H9 (cell line): ENCODE data around the gene LMCD1. TPM values are rescaled to one million over a fixed set of nuclear protein-coding genes. Genes with fewer than 3 reads are reported as not detected.

Source experiments
- DNase-seq: peaks from one replicate; pipeline ENCODE4 v3.0.0-alpha.2; 2017
- H2AFZ ChIP-seq: one replicate; pipeline ENCODE4 v1.6.1; 2013; ENCODE audit warnings: mild to moderate bottlenecking, low read length, control low read depth, moderate library complexity
- H2AK5ac ChIP-seq: 2 replicates; pipeline ENCODE4 v1.6.1; 2013; ENCODE audit warnings: low read length, control low read depth, mixed read lengths; ENCODE audit not compliant: insufficient read length
- H2BK120ac ChIP-seq: one replicate; pipeline ENCODE4 v1.6.1; 2013; ENCODE audit warnings: low read depth, mild to moderate bottlenecking, low read length, control low read depth, inconsistent platforms; ENCODE audit not compliant: poor library complexity, severe bottlenecking
- H2BK12ac ChIP-seq: 2 replicates; pipeline ENCODE4 v1.6.1; 2013; ENCODE audit warnings: low read length, control low read depth, mixed read lengths, low read depth; ENCODE audit not compliant: insufficient read length
- H2BK15ac ChIP-seq: 2 replicates; pipeline ENCODE4 v1.6.1; 2013; ENCODE audit warnings: low read depth, low read length, control low read depth
- H2BK20ac ChIP-seq: one replicate; pipeline ENCODE4 v1.6.1; 2013; ENCODE audit warnings: low read depth, mild to moderate bottlenecking, low read length, control low read depth, inconsistent platforms; ENCODE audit not compliant: poor library complexity, severe bottlenecking
- H2BK5ac ChIP-seq: 2 replicates; pipeline ENCODE4 v1.6.1; 2013; ENCODE audit warnings: low read length, control low read depth, mixed read lengths; ENCODE audit not compliant: insufficient read length
- H3K14ac ChIP-seq: 2 replicates; pipeline ENCODE4 v1.6.1; 2013; ENCODE audit warnings: low read length, control low read depth; ENCODE audit not compliant: insufficient read depth
- H3K18ac ChIP-seq: 2 replicates; pipeline ENCODE4 v1.6.1; 2013; ENCODE audit warnings: low read depth, mild to moderate bottlenecking, mixed read lengths, low read length, control low read depth; ENCODE audit not compliant: insufficient read length
- H3K23ac ChIP-seq: 2 replicates; pipeline ENCODE4 v1.6.1; 2013; ENCODE audit warnings: low read length, control low read depth, mixed read lengths, low read depth; ENCODE audit not compliant: insufficient read length
- H3K23me2 ChIP-seq: 2 replicates; pipeline ENCODE4 v1.6.1; 2013; ENCODE audit warnings: low read depth, mild to moderate bottlenecking, mixed read lengths, low read length, control low read depth; ENCODE audit not compliant: insufficient read length, poor library complexity, severe bottlenecking
- H3K27ac ChIP-seq: 2 replicates; pipeline ENCODE4 v1.5.1; 2013; ENCODE audit warnings: low read length, control low read depth, mixed read lengths, low read depth; ENCODE audit not compliant: insufficient read length
- H3K27me3 ChIP-seq: 2 replicates; pipeline ENCODE4 v1.6.1; 2013; ENCODE audit warnings: low read length, control low read depth, inconsistent platforms; ENCODE audit not compliant: insufficient read depth
- H3K4ac ChIP-seq: 2 replicates; pipeline ENCODE4 v1.6.1; 2013; ENCODE audit warnings: low read depth, mild to moderate bottlenecking, control low read depth, inconsistent platforms, low read length, moderate library complexity
- H3K4me1 ChIP-seq: 2 replicates; pipeline ENCODE4 v1.6.1; 2013; ENCODE audit warnings: low read length, control low read depth, inconsistent platforms; ENCODE audit not compliant: insufficient read depth
- H3K4me2 ChIP-seq: 2 replicates; pipeline ENCODE4 v1.6.1; 2013; ENCODE audit warnings: low read length, control low read depth, mixed read lengths; ENCODE audit not compliant: insufficient read length, insufficient read depth
- H3K56ac ChIP-seq: 2 replicates; pipeline ENCODE4 v1.6.1; 2013; ENCODE audit warnings: low read depth, mild to moderate bottlenecking, mixed read lengths, low read length, control low read depth; ENCODE audit not compliant: insufficient read length
- H3K79me1 ChIP-seq: 2 replicates; pipeline ENCODE4 v1.6.1; 2013; ENCODE audit warnings: low read depth, mild to moderate bottlenecking, moderate library complexity, low read length, control low read depth, inconsistent platforms; ENCODE audit not compliant: insufficient read depth, poor library complexity, severe bottlenecking
- H3K79me2 ChIP-seq: 2 replicates; pipeline ENCODE4 v1.6.1; 2013; ENCODE audit warnings: low read length, control low read depth, inconsistent platforms; ENCODE audit not compliant: insufficient read depth
- H3K9ac ChIP-seq: 2 replicates; pipeline ENCODE4 v1.6.1; 2013; ENCODE audit warnings: low read length, control low read depth, mixed read lengths; ENCODE audit not compliant: insufficient read length; ENCODE audit errors: extremely low read depth
- H3K9me3 ChIP-seq: one replicate; pipeline ENCODE4 v1.6.1; 2013; ENCODE audit warnings: low read depth, low read length, inconsistent platforms; ENCODE audit not compliant: control insufficient read depth
- H3T11ph ChIP-seq: one replicate; pipeline ENCODE4 v1.6.1; 2013; ENCODE audit warnings: mild to moderate bottlenecking, low read length, control low read depth, inconsistent platforms
- H4K20me1 ChIP-seq: one replicate; pipeline ENCODE4 v1.6.1; 2013; ENCODE audit not compliant: control insufficient read depth, insufficient read length, insufficient read depth
- H4K5ac ChIP-seq: 2 replicates; pipeline ENCODE4 v1.6.1; 2013; ENCODE audit warnings: low read depth, mild to moderate bottlenecking, mixed read lengths, low read length, control low read depth; ENCODE audit not compliant: insufficient read length
- H4K8ac ChIP-seq: replicated peaks from 2 replicates; pipeline ENCODE4 v1.6.1; 2013; ENCODE audit warnings: low read length, control low read depth, mixed read lengths, low read depth; ENCODE audit not compliant: insufficient read length
- H4K91ac ChIP-seq: 2 replicates; pipeline ENCODE4 v1.6.1; 2013; ENCODE audit warnings: low read depth, mild to moderate bottlenecking, moderate library complexity, mixed read lengths, low read length, control low read depth; ENCODE audit not compliant: insufficient read length
- H3K27ac Mint-ChIP-seq, 3 experiments: 2 replicates in 2 of 3; 3 replicates in 1 of 3; pipeline ENCODE4 v1.8.0; 2020 to 2021; ENCODE audit warnings: mixed read lengths in 3 of 3, mild to moderate bottlenecking in 1 of 3, moderate library complexity in 1 of 3
- H3K27me3 Mint-ChIP-seq: 2 replicates; pipeline ENCODE4 v1.8.0; 2021; ENCODE audit warnings: low read depth, mild to moderate bottlenecking, moderate library complexity, mixed read lengths
- H3K36me3 Mint-ChIP-seq, 3 experiments: 2 replicates in 2 of 3; 3 replicates in 1 of 3; pipeline ENCODE4 v1.8.0; 2020 to 2021; ENCODE audit warnings: low read depth in 3 of 3, mixed read lengths in 3 of 3; ENCODE audit not compliant: insufficient read depth in 1 of 3
- H3K4me1 Mint-ChIP-seq, 2 experiments: 2 replicates each; pipeline ENCODE4 v1.8.0; 2020; ENCODE audit warnings: mixed read lengths in 2 of 2
- H3K4me3 Mint-ChIP-seq, 2 experiments: 2 replicates in 1 of 2; 3 replicates in 1 of 2; pipeline ENCODE4 v1.8.0; 2020 to 2021; ENCODE audit warnings: mild to moderate bottlenecking in 2 of 2, mixed read lengths in 2 of 2, moderate library complexity in 1 of 2
- H3K9me3 Mint-ChIP-seq, 2 experiments: 2 replicates in 1 of 2; 3 replicates in 1 of 2; pipeline ENCODE4 v1.8.0; 2020; ENCODE audit warnings: mild to moderate bottlenecking in 2 of 2, mixed read lengths in 2 of 2, moderate library complexity in 1 of 2
- CTCF ChIP-seq: fragments of 200-600 bp; sonication (generic); conservative IDR thresholded peaks from 3 replicates; pipeline ENCODE4 v1.8.0; 2021; ENCODE audit warnings: antibody characterized with exemption, mild to moderate bottlenecking
- WGBS: extraction: QIAGEN DNeasy Blood & Tissue Kit; methylation state at CpG from one replicate; pipeline ENCODE4 v1.1.7; 2013; ENCODE audit warnings: missing lambda C conversion rate, low lambda C conversion rate, mixed read lengths; ENCODE audit not compliant: insufficient read length; ENCODE audit errors: extremely low coverage; 5-methylcytosine and 5-hydroxymethylcytosine counted together
- total RNA-seq: library from RNA; stranded (reverse); gene quantifications from 2 replicates; pipeline ENCODE4 v1.2.1, GENCODE V29; 2021

The LMCD1 gene
- total RNA-seq, 1 experiment from 2014 or later: 19.2 TPM

GRCh38 chr3:8553405-8553804 is 51.8 kb downstream of the LMCD1 start:
- Histone ChIP-seq H2BK120ac (no peak overlapping the region), H2BK12ac (no peak overlapping the region), H3K79me2 (no peaks in the 10 kb centered on the region), H3K4me2 (no peak overlapping the region), H4K5ac (no peak overlapping the region), H3K9ac (no peak overlapping the region), H3T11ph (no peak overlapping the region), H3K4me1 (no peaks in the 10 kb centered on the region; the same call in 1 of the 2 replicates), H3K9me3 (no peaks in the 10 kb centered on the region), H4K91ac (no peak overlapping the region), H3K27ac (no peak overlapping the region), H2BK15ac (no peak overlapping the region), H3K14ac (no peak overlapping the region), H3K56ac (no peak overlapping the region), H2BK20ac (no peak overlapping the region), H3K18ac (no peak overlapping the region), H3K4ac (no peak overlapping the region), H2AFZ (no peak overlapping the region), H3K23ac (no peak overlapping the region), H2BK5ac (no peak overlapping the region), H3K27me3 (no peaks in the 10 kb centered on the region), H2AK5ac (no peak overlapping the region), H3K23me2 (no peaks in the 10 kb centered on the region), H4K8ac (no peak overlapping the region), H4K20me1 (no peaks in the 10 kb centered on the region), H3K79me1 (no peaks in the 10 kb centered on the region)
- H3K4me3 Mint-ChIP-seq: no peak overlapping the region
- no peaks in the 10 kb centered on the region for H3K27me3 Mint-ChIP-seq
- H3K4me1 Mint-ChIP-seq: peaks cover 17 to 33% of the 10 kb centered on the region in 2 experiments
- WGBS: no CpG with 5 or more reads among the region's 6 CpGs
- H3K36me3 Mint-ChIP-seq: peaks cover 0 to 27% (median 12%) of the 10 kb centered on the region in 3 experiments; a peak in 3 of 7 replicates
- H3K27ac Mint-ChIP-seq: no peak overlapping the region
- no peak for DNase-seq
- no peak for TF ChIP-seq CTCF
- no peaks in the 10 kb centered on the region for H3K9me3 Mint-ChIP-seq
